ENCODE measurements around the gene IQSEC1.

IQSEC1 gene

GRCh38 chr3:13106308-13107001, 33.2 kb upstream of the IQSEC1 start:
- no peak overlapping the region for H3K4me3 ChIP-seq (ENCODE audit: low read depth, low read length)
- H3K27ac ChIP-seq (ENCODE audit: low read depth, low read length), result no peak overlapping the region
- no peaks in the 10 kb centered on the region for H3K9me3 ChIP-seq (ENCODE audit: control insufficient read depth, insufficient read depth, low read depth, low read length)
- H3K4me1 ChIP-seq (ENCODE audit: control insufficient read depth, insufficient read depth, low read length), result peaks cover 12% of the 10 kb centered on the region; the same call in 1 of the 2 replicates
- H3K27me3 ChIP-seq (ENCODE audit: control insufficient read depth, insufficient read depth, low read length), result no peaks in the 10 kb centered on the region
- no peak overlapping the region for H3K9ac ChIP-seq (ENCODE audit: low read length)
- no peaks in the 10 kb centered on the region for H3K36me3 ChIP-seq (ENCODE audit: control insufficient read depth, insufficient read depth, low read length)

DNA sequence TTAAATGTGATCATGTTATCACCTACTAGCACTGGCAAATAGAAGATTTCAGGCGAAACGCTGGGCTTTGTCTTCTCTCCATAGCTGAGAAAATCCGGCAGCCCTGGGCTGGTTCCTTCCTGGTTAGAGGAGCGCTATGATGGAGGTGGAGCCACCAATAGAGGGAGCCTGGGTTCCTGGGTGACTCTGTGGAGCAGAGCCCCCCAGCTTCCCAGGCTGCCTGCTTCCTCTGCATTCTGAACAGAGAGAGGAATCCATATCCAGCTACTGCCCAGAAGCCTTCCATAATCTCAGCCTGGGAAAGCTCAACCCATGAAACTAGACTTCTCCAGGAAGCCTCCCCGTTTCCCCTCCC, 32.6 kb upstream of the IQSEC1 start:
- Histone ChIP-seq H3K4me3 (ENCODE audit: low read depth, low read length) (no peak overlapping the region), H3K27me3 (ENCODE audit: control insufficient read depth, insufficient read depth, low read length) (no peaks in the 10 kb centered on the region), H3K9me3 (ENCODE audit: control insufficient read depth, insufficient read depth, low read depth, low read length) (no peaks in the 10 kb centered on the region), H3K36me3 (ENCODE audit: control insufficient read depth, insufficient read depth, low read length) (no peaks in the 10 kb centered on the region), H3K4me1 (ENCODE audit: control insufficient read depth, insufficient read depth, low read length) (peaks cover 6% of the 10 kb centered on the region; the same call in 1 of the 2 replicates), H3K9ac (ENCODE audit: low read length) (no peak overlapping the region), H3K27ac (ENCODE audit: low read depth, low read length) (no peak overlapping the region)

GRCh38 chr3:13105181-13105895, 32.1 kb upstream of the IQSEC1 start:
- no peaks in the 10 kb centered on the region for H3K9me3 ChIP-seq (ENCODE audit: control insufficient read depth, insufficient read depth, low read depth, low read length)
- H3K36me3 ChIP-seq (ENCODE audit: control insufficient read depth, insufficient read depth, low read length), result no peaks in the 10 kb centered on the region
- no peak overlapping the region for H3K9ac ChIP-seq (ENCODE audit: low read length)
- no peaks in the 10 kb centered on the region for H3K27me3 ChIP-seq (ENCODE audit: control insufficient read depth, insufficient read depth, low read length)
- H3K27ac ChIP-seq (ENCODE audit: low read depth, low read length), result no peak overlapping the region
- H3K4me1 ChIP-seq (ENCODE audit: control insufficient read depth, insufficient read depth, low read length), result peaks cover under 1% of the 10 kb centered on the region; the same call in 1 of the 2 replicates
- H3K4me3 ChIP-seq (ENCODE audit: low read depth, low read length), result no peak overlapping the region

- no peaks in the 10 kb centered on the region for H3K36me3 ChIP-seq (ENCODE audit: control insufficient read depth, insufficient read depth, low read length)
- no peaks in the 10 kb centered on the region for H3K9me3 ChIP-seq (ENCODE audit: control insufficient read depth, insufficient read depth, low read depth, low read length)
- no peak overlapping the region for H3K4me3 ChIP-seq (ENCODE audit: low read depth, low read length)
- H3K9ac ChIP-seq (ENCODE audit: low read length), result no peak overlapping the region
- no peak overlapping the region for H3K27ac ChIP-seq (ENCODE audit: low read depth, low read length)
- no peaks in the 10 kb centered on the region for H3K27me3 ChIP-seq (ENCODE audit: control insufficient read depth, insufficient read depth, low read length)
- no peaks in the 10 kb centered on the region for H3K4me1 ChIP-seq (ENCODE audit: control insufficient read depth, insufficient read depth, low read length)
Measured at GRCh38 chr3:13104511-13104910, 31.3 kb upstream of the IQSEC1 start.

DNA sequence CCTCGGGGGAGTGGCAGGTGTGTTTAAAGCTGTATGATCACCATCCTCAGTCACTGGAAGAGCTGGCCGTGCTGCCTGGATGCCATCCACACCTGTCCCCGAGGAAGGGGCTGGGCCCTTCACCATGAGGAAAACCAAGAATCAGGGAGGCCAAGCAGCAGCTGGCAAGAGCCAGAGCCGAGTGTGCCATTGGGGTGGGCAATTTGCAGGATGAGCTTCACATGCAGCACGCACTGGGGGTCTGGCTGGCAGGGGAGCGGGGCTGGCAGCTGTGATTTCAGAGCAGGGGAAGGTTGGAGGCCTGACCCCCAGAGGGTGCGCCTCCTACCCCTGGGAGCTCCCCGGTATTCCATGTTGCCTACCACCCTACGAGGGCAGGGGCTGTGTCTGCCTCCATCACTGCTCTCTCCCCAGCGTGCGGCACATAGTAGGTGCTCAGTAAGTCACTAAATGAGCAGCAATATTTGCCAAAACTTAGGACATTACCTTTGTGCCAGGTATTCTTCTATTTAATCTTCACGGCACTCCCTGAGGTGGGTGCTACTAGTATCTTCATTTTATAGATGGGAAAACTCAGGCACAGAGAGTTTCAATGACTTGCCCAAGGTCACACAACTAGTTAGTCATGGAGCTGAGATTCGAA, 30.3 kb upstream of the IQSEC1 start:
- Histone ChIP-seq H3K27ac (ENCODE audit: low read depth, low read length) (no peak overlapping the region), H3K9ac (ENCODE audit: low read length) (no peak overlapping the region), H3K9me3 (ENCODE audit: control insufficient read depth, insufficient read depth, low read depth, low read length) (no peaks in the 10 kb centered on the region), H3K4me1 (ENCODE audit: control insufficient read depth, insufficient read depth, low read length) (no peaks in the 10 kb centered on the region), H3K27me3 (ENCODE audit: control insufficient read depth, insufficient read depth, low read length) (no peaks in the 10 kb centered on the region), H3K36me3 (ENCODE audit: control insufficient read depth, insufficient read depth, low read length) (no peaks in the 10 kb centered on the region), H3K4me3 (ENCODE audit: low read depth, low read length) (no peak overlapping the region)

DNA sequence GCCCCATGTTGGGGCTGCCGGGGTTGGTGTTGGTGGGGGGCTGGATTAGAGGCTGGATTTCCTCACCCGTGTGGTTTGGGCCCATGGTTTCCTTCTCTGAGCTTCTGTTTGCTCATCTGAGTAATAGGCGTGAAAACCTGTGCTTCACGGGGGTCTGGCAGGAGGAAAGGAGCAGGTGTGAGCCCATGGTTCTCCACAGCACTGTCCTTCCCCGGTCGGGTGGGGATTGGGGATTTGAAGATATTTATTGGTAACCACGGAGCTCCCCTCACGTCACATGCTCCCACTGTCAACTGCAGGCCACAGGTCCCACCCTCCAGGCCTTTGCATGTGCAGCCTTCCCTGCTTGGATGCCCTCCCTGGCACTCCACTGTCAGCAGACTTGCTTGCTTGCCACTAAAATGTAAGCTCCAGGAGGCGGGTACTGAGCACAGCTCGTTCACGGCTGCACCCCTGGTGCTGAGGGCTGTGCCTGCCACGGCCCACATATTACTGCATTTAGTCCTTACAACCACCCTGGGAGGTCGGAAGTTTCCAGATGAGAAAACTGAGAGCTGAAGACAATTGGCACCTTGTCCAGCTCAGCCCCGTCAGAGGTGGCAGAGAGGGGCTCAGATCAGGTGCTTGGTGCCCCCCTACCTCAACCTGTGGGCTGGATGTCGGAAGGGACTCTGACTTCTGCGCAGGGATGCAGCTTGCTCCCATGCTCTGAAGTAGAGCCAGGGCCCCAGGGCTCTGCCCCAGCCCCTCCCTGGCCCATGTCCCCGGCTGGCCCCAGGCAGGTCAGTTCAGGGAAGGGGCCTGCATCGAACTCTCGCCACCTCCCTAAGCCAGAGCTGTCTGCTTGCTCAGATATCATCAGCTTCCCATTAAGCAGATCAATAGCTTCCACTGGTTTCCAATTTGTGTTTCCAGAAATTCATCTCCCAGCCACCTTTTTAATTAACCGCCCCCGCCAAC, 29.4 kb upstream of the IQSEC1 start:
- no peak overlapping the region for H3K27ac ChIP-seq (ENCODE audit: low read depth, low read length)
- no peaks in the 10 kb centered on the region for H3K9me3 ChIP-seq (ENCODE audit: control insufficient read depth, insufficient read depth, low read depth, low read length)
- no peak overlapping the region for H3K9ac ChIP-seq (ENCODE audit: low read length)
- no peaks in the 10 kb centered on the region for H3K4me1 ChIP-seq (ENCODE audit: control insufficient read depth, insufficient read depth, low read length)
- H3K27me3 ChIP-seq (ENCODE audit: control insufficient read depth, insufficient read depth, low read length), result no peaks in the 10 kb centered on the region
- H3K36me3 ChIP-seq (ENCODE audit: control insufficient read depth, insufficient read depth, low read length), result no peaks in the 10 kb centered on the region
- H3K4me3 ChIP-seq (ENCODE audit: low read depth, low read length), result no peak overlapping the region

GRCh38 chr3:13099707-13100106, 26.5 kb upstream of the IQSEC1 start:
- H3K4me1 ChIP-seq (ENCODE audit: control insufficient read depth, insufficient read depth, low read length), result peaks cover 8% of the 10 kb centered on the region; the same call in 1 of the 2 replicates
- H3K36me3 ChIP-seq (ENCODE audit: control insufficient read depth, insufficient read depth, low read length), result no peaks in the 10 kb centered on the region

GRCh38 chr3:13098192-13098988, 25.2 kb upstream of the IQSEC1 start:
- Histone ChIP-seq H3K27me3 (ENCODE audit: control insufficient read depth, insufficient read depth, low read length) (no peaks in the 10 kb centered on the region), H3K9me3 (ENCODE audit: control insufficient read depth, insufficient read depth, low read depth, low read length) (no peaks in the 10 kb centered on the region), H3K9ac (ENCODE audit: low read length) (no peak overlapping the region), H3K36me3 (ENCODE audit: control insufficient read depth, insufficient read depth, low read length) (no peaks in the 10 kb centered on the region), H3K4me1 (ENCODE audit: control insufficient read depth, insufficient read depth, low read length) (peaks cover 8% of the 10 kb centered on the region; the same call in 1 of the 2 replicates), H3K27ac (ENCODE audit: low read depth, low read length) (no peak overlapping the region), H3K4me3 (ENCODE audit: low read depth, low read length) (no peak overlapping the region)

More at GRCh38 chr3:13099707-13100106, 26.5 kb upstream of the IQSEC1 start:
- no peaks in the 10 kb centered on the region for H3K9me3 ChIP-seq (ENCODE audit: control insufficient read depth, insufficient read depth, low read depth, low read length)
- H3K27ac ChIP-seq (ENCODE audit: low read depth, low read length), result no peak overlapping the region
- H3K9ac ChIP-seq (ENCODE audit: low read length), result no peak overlapping the region
- no peak overlapping the region for H3K4me3 ChIP-seq (ENCODE audit: low read depth, low read length)
- no peaks in the 10 kb centered on the region for H3K27me3 ChIP-seq (ENCODE audit: control insufficient read depth, insufficient read depth, low read length)

DNA sequence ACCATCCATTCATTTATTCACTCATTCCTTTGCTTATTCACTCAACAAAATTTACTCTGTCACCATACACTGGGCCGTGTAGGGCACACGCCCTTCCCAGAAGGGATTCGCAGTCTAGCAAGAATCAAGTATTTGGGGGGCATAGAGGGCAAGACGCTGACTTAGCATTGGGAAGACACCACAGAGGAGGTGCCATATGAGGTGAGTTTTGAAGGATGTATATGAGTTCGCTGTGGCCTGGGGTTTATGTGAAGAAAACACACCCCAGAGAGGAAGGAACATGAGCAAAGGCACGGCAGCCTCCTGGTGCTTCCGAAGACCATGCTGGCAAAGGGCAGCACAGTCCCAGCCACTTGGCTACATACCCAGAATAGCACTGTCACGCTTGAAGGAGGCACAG, 23.1 kb upstream of the IQSEC1 start:
- peaks cover 13% of the 10 kb centered on the region for H3K4me1 ChIP-seq (ENCODE audit: control insufficient read depth, insufficient read depth, low read length)
- H3K27ac ChIP-seq (ENCODE audit: low read depth, low read length), result no peak overlapping the region
- H3K9me3 ChIP-seq (ENCODE audit: control insufficient read depth, insufficient read depth, low read depth, low read length), result no peaks in the 10 kb centered on the region
- H3K36me3 ChIP-seq (ENCODE audit: control insufficient read depth, insufficient read depth, low read length), result no peaks in the 10 kb centered on the region
- H3K9ac ChIP-seq (ENCODE audit: low read length), result no peak overlapping the region
- H3K27me3 ChIP-seq (ENCODE audit: control insufficient read depth, insufficient read depth, low read length), result no peaks in the 10 kb centered on the region
- no peak overlapping the region for H3K4me3 ChIP-seq (ENCODE audit: low read depth, low read length)

DNA sequence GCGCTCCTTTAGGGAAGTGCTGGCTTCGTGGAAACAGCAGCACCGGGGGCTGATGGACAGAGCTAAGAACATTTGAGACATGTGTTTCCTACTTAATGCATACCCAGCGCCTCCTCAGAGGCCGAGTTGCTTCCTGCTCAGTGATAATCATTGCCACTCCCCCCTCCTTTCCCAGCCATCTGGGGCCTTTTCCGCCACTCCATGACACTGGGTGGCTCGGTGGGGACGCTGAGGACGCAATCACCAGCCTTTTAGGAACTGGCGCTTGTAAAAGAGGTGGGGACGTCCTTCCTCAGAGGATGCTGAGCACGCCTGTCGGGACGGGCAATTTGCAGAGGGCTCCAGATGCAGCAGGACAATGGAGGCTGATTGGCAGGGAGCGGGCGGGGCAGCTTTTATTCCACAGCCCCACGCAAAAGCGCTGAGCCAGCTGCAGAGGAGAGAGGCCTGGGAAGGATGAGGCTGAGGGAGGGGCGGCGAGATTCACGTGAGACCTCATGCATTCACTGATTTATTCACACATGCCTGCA, 22.2 kb upstream of the IQSEC1 start:
- H3K9ac ChIP-seq (ENCODE audit: low read length), result no peak overlapping the region

More for the DNA sequence above, 22.2 kb upstream of the IQSEC1 start:
- Histone ChIP-seq H3K4me1 (ENCODE audit: control insufficient read depth, insufficient read depth, low read length) (peaks cover 13% of the 10 kb centered on the region), H3K4me3 (ENCODE audit: low read depth, low read length) (no peak overlapping the region), H3K9me3 (ENCODE audit: control insufficient read depth, insufficient read depth, low read depth, low read length) (no peaks in the 10 kb centered on the region), H3K36me3 (ENCODE audit: control insufficient read depth, insufficient read depth, low read length) (no peaks in the 10 kb centered on the region), H3K27me3 (ENCODE audit: control insufficient read depth, insufficient read depth, low read length) (no peaks in the 10 kb centered on the region), H3K27ac (ENCODE audit: low read depth, low read length) (no peak overlapping the region)
